ENCODE data around the gene DNM2. TPM values are rescaled to one million over a fixed set of nuclear protein-coding genes. Genes with fewer than 3 reads are reported as not detected.

Gene DNM2
- total and polyA plus RNA-seq, 10 of the 15 experiments (the other 5 are each of a cell fraction or from before 2014, with no cell fraction given) = 1.2 to 146 (median 68.9) TPM

GRCh38 chr19:10685210-10685609, 32.7 kb upstream of the DNM2 start:
- ChIA-PET RAD21 (ENCODE audit: unreplicated experiment) (no interaction called here), POLR2A (no interaction called here), CTCF (interaction anchor here (1.2 kb wide), 1 partner anchor 104 kb away, joined by 3 read pairs; no protein-coding TSS in a partner anchor), SMC1A (ENCODE audit: uncharacterized antibody, unreplicated experiment) (no interaction called here)
- Histone ChIP-seq H3K27ac (ENCODE audit: control insufficient read depth, insufficient read depth) (no peak overlapping the region), H3K4me2 (ENCODE audit: control insufficient read depth, insufficient read depth) (no peak overlapping the region), H4K20me1 (ENCODE audit: control insufficient read depth, insufficient read depth) (peaks cover 2% of the 10 kb centered on the region; the same call in 1 of the 2 replicates), H3K9me3 (replicated peaks; ENCODE audit: control insufficient read depth, insufficient read depth, low read length) (no peaks in the 10 kb centered on the region), H3K4me1 (ENCODE audit: control insufficient read depth, insufficient read depth, low read length) (no peaks in the 10 kb centered on the region), H3K79me2 (ENCODE audit: control insufficient read depth, insufficient read depth, low read length) (no peaks in the 10 kb centered on the region), H3K4me3 (no peak overlapping the region), H3K27me3 (replicated peaks in 1 of 2; ENCODE audit: control insufficient read depth in 2 of 2, insufficient read depth in 2 of 2, low read length in 1 of 2) (no peaks in the 10 kb centered on the region), H2AFZ (ENCODE audit: control insufficient read depth, low read depth, low read length) (no peak overlapping the region), H3K36me3 (ENCODE audit: control insufficient read depth in 2 of 2, insufficient read depth in 2 of 2, low read length in 1 of 2) (peaks cover 59 to 79% of the 10 kb centered on the region in 2 experiments), H3K9ac (ENCODE audit: control insufficient read depth, insufficient read depth, low read length) (no peak overlapping the region)
- FAIRE-seq (no peak), DNase-seq (ENCODE audit: low read depth, low spot score) (no peak), ATAC-seq (no peak)
- WGBS (ENCODE audit: insufficient coverage, insufficient replicate concordance, low lambda C conversion rate, missing lambda C conversion rate) = over 99% methylated on average over 5 of the region's 5 CpGs
- TSS peak; percentile 46 for BruUV-seq (replicated peaks)
- intact Hi-C loops (cut with micrococcal nuclease; ENCODE audit: unreplicated experiment) (no loop called here), in situ Hi-C loops (cut with MboI) (no loop called here)
- TF ChIP-seq SUPT20H (IDR thresholded peaks at IDR 0.05; ENCODE audit: borderline replicate concordance, control insufficient read depth, low read depth, low read length) = no peak
- no peak for TF ChIP-seq MTA3 (IDR thresholded peaks at IDR 0.05; ENCODE audit: borderline replicate concordance, low read length)
- TF ChIP-seq ZNF592 (IDR thresholded peaks at IDR 0.05) = no peak
- TF ChIP-seq RELA (IDR thresholded peaks at IDR 0.05; ENCODE audit: borderline replicate concordance, partially characterized antibody) = no peak
- TF ChIP-seq MAX (IDR thresholded peaks at IDR 0.05; ENCODE audit: low read depth, low read length) = no peak
- TF ChIP-seq TBL1XR1 (IDR thresholded peaks at IDR 0.05; ENCODE audit: low read depth, low read length) = no peak
- TF ChIP-seq CUX1 (IDR thresholded peaks at IDR 0.05; ENCODE audit: insufficient replicate concordance, low read depth, low read length) = no peak
- no peak for TF ChIP-seq HCFC1 (IDR thresholded peaks at IDR 0.05; ENCODE audit: low read length)
